Right lobe of liver (tissue), 6 donors: ENCODE results near the gene PGA4. TPM values are rescaled to one million over a fixed set of nuclear protein-coding genes. Genes with fewer than 3 reads are reported as not detected.

Source experiments
- ATAC-seq, 4 donors: fragments of 200-7000 bp; cut with Tn5 transposase; one replicate each; pipeline ENCODE4 v1.9.1; 2020; ENCODE audit warnings: mild to moderate bottlenecking in 4 of 4, moderate library complexity in 4 of 4
- DNase-seq, 3 donors: peaks; one replicate each; pipeline ENCODE4 v3.0.0-alpha.2; 2020
- H3K27ac ChIP-seq, 3 donors: fragments of 200-600 bp; one replicate each; pipeline ENCODE4 v1.8.0; 2022
- H3K27me3 ChIP-seq, 2 donors: fragments of 200-600 bp; one replicate each; pipeline ENCODE4 v1.8.0; 2022
- H3K36me3 ChIP-seq, 4 donors: fragments of 200-600 bp; sonication (generic) in 1 of 4; one replicate each; pipeline versions ENCODE4 v1.5.1 to v1.8.0; 2017 to 2022; ENCODE audit warnings: control low read depth in 1 of 4
- H3K4me1 ChIP-seq, 4 donors: fragments of 200-600 bp; sonication (generic) in 1 of 4; one replicate each; pipeline versions ENCODE4 v1.5.1 to v1.8.0; 2017 to 2022; ENCODE audit warnings: control low read depth in 1 of 4
- H3K4me3 ChIP-seq, 3 donors: fragments of 200-600 bp; one replicate each; pipeline ENCODE4 v1.8.0; 2022
- H3K9me3 ChIP-seq, 4 donors: fragments of 200-600 bp; sonication (generic) in 1 of 4; one replicate each; pipeline versions ENCODE4 v1.5.1 to v1.8.0; 2017 to 2022; ENCODE audit warnings: control low read depth in 1 of 4
- CTCF ChIP-seq, 4 donors: fragments of 200-600 bp in 3 of 4; fragments of 450-650 bp in 1 of 4; IDR thresholded peaks; one replicate each; pipeline versions ENCODE4 v1.5.1 to v1.8.0; 2016 to 2022; ENCODE audit warnings: antibody characterized with exemption in 4 of 4, mild to moderate bottlenecking in 2 of 4
- POLR2A ChIP-seq: fragments of 450-650 bp; IDR thresholded peaks from one replicate; pipeline ENCODE4 v1.6.1; 2017; ENCODE audit warnings: antibody characterized with exemption, mild to moderate bottlenecking
- WGBS: methylation state at CpG from one replicate; pipeline ENCODE4 v1.1.6; 2018; ENCODE audit warnings: low coverage, low lambda C conversion rate; ENCODE audit not compliant: insufficient coverage; ENCODE audit errors: missing lambda C conversion rate; 5-methylcytosine and 5-hydroxymethylcytosine counted together
- intact Hi-C, 2 donors: fragments of 100-400 bp; cut with DNase I; formaldehyde crosslinking; loops; one replicate each; pipeline versions ENCODE4 v1.11.2 to v1.14.1; 2022
- total RNA-seq, 6 experiments: library from RNA; depleted of rRNA in 2 of 6; stranded (reverse); fragments of >200 nt in 2 of 6; fragmentation: NEBNext Ultra II Directional in 3 of 6; extraction: Animal tissue kit (Norgen Biotek cat#: 25700) in 3 of 6; gene quantifications; one replicate each; pipeline versions ENCODE4 v1.1.0 to v1.2.4, GENCODE V29; 2016 to 2023
- donor health status: DM: no; HTN: yes; CAD: no.
- donor health status: DM: no; HTN: no; CAD: no.
- donor health status: DM: no; HTN: no; CAD: no.
- donor health status: DM: no; HTN: yes; CAD: no.
- donor health status: DM: no; HTN: yes; CAD: no.

The PGA4 gene
- total RNA-seq, 6 experiments from 2014 or later: 0.15 to 1.5 (median 0.52) TPM; not detected in 2

GRCh38 chr11:61273178-61274078, 51.3 kb downstream of the PGA4 start:
- ATAC-seq: peak in 3 of 4 donors; percentile 14 to 32 (median 20)
- no peaks in the 10 kb centered on the region for H3K4me1 ChIP-seq
- intact Hi-C loops: no loop called here
- no peak for DNase-seq
- H3K36me3 ChIP-seq: no peaks in the 10 kb centered on the region
- WGBS: 82% methylated on average over 2 of the region's 16 CpGs
- H3K27me3 ChIP-seq: no peaks in the 10 kb centered on the region
- TF ChIP-seq CTCF (IDR thresholded peaks at IDR 0.05) (no peak), POLR2A (no peak)
- H3K9me3 ChIP-seq: no peaks in the 10 kb centered on the region
- H3K27ac ChIP-seq: no peak overlapping the region
- no peak overlapping the region for H3K4me3 ChIP-seq

GRCh38 chr11:61274084-61274483, 51.9 kb downstream of the PGA4 start:
- no peak overlapping the region for H3K27ac ChIP-seq
- no peak for DNase-seq
- H3K9me3 ChIP-seq: no peaks in the 10 kb centered on the region
- no peak for ATAC-seq
- intact Hi-C loops: no loop called here
- no CpG with 5 or more reads among the region's 4 CpGs for WGBS
- no peaks in the 10 kb centered on the region for H3K27me3 ChIP-seq
- no peaks in the 10 kb centered on the region for H3K36me3 ChIP-seq
- no peaks in the 10 kb centered on the region for H3K4me1 ChIP-seq
- TF ChIP-seq CTCF (IDR thresholded peaks at IDR 0.05) (no peak), POLR2A (no peak)
- no peak overlapping the region for H3K4me3 ChIP-seq

DNA sequence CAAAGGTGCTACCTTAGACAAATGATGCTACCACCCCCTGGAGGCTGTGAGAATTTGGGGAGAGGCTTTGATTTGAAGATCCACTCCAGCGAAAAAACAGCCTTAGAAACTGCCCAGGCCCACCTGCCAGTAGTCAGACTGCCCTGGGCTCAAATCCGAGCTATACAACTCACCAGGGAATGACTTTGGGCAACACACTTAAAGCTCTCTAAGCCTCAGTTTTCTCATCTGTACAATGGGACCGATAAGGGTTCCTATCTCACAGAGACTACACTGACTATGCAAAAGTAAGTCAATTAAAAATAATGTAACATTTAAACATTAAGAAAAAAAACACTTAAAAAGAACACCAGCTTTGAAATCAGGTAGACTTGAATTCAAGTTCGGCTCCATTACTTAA, 53.0 kb downstream of the PGA4 start:
- Histone ChIP-seq H3K27ac (no peak overlapping the region), H3K4me1 (no peaks in the 10 kb centered on the region), H3K36me3 (no peaks in the 10 kb centered on the region), H3K27me3 (no peaks in the 10 kb centered on the region), H3K4me3 (no peak overlapping the region), H3K9me3 (no peaks in the 10 kb centered on the region)
- TF ChIP-seq CTCF (IDR thresholded peaks at IDR 0.05): no peak
- no peak for TF ChIP-seq POLR2A
- ATAC-seq (no peak), DNase-seq (no peak)
- intact Hi-C loops: no loop called here
- WGBS: 96% methylated on average over 2 of the region's 4 CpGs

DNA sequence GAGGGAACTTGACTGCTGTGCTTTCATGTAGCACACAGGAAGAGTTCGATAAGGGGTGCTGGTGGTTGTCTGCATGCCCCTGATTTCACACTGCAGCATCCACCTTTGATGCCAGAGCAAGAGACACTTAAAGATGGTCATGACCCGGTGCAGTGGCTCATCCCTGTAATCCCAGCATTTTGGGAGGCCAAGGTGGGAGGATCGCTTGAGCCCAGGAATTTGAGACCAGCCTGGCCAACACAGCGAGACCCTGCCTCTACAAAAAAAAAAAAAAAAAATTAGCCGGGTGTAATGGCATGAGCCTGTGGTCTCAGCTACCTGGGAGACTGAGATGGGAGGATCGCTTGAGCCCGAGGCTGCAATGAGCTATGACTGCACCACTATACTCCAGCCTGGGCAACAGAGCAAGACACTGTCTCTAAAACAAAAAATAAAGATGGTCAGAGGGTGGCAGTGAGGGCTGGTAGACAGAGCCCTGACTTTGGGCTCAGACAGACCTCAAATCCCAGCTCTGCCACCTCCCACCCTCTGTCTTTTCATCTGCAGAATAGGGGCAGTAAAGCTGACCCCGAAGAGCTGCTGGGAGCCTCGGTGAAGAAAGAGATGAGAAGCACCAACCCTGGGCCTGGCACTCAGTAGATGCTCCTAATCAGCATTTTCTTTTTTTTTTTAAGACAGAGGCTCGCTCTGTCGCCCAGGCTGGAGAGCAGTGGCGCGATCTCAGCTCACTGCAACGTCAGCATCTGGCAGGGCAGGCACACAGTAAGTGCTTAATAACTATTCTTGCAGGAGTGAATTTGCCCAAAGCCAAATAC, 55.2 kb downstream of the PGA4 start:
- no peaks in the 10 kb centered on the region for H3K4me1 ChIP-seq
- no peaks in the 10 kb centered on the region for H3K27me3 ChIP-seq
- ATAC-seq (no peak), DNase-seq (no peak)
- WGBS: 95% methylated on average over 8 of the region's 14 CpGs
- TF ChIP-seq POLR2A (no peak), CTCF (IDR thresholded peaks at IDR 0.05) (no peak)
- H3K4me3 ChIP-seq: no peak overlapping the region
- H3K27ac ChIP-seq: no peak overlapping the region
- intact Hi-C loops: no loop called here
- no peaks in the 10 kb centered on the region for H3K9me3 ChIP-seq
- no peaks in the 10 kb centered on the region for H3K36me3 ChIP-seq
